HT1080 (cell line): ENCODE results near the gene CHCHD4. TPM values are rescaled to one million over a fixed set of nuclear protein-coding genes. Genes with fewer than 3 reads are reported as not detected.
A peak's percentile ranks its signal among the peaks of the same experiment; 100 is the strongest.

Experiments
- DNase-seq: peaks from one replicate; pipeline ENCODE4 v3.0.0-alpha.2; 2015; ENCODE audit warnings: low read depth
- total RNA-seq: library from RNA; depleted of rRNA; stranded (reverse); fragments of >200 nt; shearing (Covaris generic); gene quantifications from 2 replicates; pipeline ENCODE4 v1.2.3, GENCODE V29; 2014

Gene CHCHD4
- total RNA-seq, 1 experiment from 2014 or later: 46.1 TPM

- no peak for DNase-seq
Measured at GRCh38 chr3:14150078-14150477, 25.4 kb upstream of the CHCHD4 start.

DNA sequence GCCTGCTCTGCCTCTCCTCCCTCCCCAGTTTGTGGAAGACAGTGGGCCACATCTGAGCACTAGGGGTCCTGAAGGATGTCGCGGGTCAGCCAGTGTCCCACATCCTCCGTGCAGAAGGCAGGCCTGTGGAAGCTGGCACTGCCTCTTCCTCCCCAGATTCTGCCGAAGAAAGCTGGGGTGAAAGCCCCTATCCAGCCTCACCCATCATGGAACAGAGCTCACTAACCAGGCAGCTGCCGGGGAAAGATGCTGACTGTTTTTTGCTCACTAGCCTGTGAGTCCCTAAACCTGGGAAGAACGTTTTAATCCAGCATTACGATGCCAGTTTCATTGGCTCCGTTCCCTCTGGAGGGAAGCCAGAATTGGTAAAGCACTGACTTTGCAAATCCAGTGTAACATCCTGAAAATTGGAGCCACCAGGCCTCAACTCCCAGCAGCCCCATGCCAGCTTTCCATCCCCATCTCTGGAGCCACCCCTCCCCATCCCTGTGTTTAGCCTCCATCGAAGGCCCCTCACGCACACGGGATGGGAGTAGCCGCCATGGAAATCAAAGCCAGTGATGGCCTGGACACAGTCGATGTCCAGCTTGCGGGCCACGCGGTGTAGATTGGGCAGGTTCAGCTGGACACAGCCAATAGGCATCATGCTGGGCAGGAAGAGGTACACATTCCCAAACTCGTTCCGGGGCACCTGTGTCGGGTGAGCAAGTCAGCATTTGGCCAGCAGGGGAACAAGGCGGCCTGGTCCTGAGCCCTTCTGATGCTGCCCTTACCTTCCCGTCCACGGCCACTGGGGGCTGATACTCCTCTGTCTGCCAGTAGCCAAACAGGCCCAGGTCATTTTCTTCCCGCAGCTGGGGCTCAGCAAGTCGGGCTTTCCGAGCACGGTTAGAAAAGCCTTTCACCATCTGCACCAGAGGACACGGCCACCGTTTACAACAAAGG, 23.6 kb upstream of the CHCHD4 start:
- no peak for DNase-seq

DNA sequence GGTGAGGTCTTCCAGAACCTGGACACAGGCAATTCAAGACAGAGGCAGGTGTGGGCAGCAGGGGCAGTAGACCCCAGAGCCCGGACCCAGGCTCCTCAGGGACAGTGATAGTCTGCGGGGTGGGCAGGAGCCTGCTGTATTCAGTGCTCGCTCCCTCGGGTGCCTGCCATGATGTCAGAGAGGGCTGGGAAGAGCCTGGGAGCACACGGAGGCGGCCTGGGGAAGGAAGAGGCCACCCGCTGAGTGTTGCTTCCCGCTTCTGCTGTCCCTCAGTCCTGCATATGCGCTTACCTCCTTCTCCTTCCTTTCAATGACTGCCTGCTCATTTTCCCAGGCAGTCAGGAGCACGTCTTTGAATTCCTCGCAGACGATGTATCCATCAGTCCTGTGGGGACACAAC, 22.9 kb upstream of the CHCHD4 start:
- DNase-seq: no peak

- DNase-seq: no peak
Measured at GRCh38 chr3:14147066-14147435, 22.4 kb upstream of the CHCHD4 start.

DNA sequence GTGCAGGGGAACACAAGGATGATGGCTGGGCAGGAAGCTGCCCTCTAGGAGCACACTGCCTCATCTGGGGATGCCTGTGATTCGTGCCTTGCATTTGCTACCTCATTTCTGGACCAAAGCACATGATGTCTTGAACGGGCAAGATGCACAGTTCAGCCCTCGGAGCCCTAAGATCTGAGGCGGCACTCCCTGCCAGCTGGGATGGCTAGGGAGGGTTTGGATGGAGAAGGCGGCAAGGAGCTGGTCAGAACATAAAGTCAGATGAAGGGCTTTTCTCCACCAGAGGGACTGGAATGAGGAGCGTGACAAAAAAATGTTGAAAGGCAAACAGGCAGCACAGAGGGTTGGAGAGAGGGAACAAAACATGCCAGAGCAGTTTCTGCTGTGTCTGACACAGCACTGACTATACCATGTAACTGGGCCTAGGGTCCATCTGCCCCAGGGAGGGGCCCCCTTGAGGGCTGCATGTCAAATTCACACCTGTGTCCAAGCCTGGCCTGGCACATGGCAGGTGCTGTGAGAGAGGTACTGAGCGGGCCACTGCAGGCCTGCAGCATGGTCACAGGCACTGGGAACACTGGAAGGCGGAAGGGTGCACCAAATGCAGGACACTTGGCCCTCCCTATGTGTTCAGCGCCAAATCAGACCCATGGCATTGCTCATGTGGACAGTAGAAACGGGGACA, 21.9 kb upstream of the CHCHD4 start:
- DNase-seq: no peak

DNA sequence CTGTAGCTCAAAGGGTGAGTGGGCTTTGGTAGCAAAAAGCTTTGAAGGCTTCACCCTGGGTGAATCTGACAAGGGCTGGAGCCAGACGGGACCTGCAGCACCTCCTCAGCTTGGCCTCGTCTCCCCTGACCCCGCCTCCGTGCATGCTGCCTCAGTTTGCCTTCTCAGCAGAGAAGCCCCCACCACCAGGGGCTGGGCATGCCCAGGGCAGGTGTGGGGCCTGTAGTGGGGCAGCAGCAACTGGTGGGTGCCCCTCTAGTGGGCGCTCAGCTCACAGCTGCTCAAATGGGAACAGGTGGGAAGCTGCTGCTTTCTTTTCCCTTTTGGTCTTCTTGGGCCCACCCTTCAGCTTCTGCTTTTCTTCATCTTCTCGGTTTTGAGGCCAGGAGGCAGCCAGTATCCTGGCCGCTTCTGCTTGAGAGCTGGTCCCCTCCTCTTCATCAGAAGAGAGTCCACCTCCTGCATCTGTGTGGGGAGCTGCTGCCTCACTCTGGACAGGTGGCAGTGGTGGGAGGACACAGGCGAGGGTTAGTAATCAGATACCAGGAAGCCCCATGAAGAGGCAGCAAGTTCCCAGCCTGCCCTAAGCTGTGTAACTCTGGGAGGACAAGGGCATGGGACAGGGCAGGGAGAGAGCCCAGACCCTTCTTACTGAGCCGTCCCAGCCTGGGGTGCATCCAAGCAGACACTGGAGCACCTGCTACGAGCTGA, 21.2 kb upstream of the CHCHD4 start:
- no peak for DNase-seq

GRCh38 chr3:14145236-14145635, 20.6 kb upstream of the CHCHD4 start:
- DNase-seq: no peak

DNA sequence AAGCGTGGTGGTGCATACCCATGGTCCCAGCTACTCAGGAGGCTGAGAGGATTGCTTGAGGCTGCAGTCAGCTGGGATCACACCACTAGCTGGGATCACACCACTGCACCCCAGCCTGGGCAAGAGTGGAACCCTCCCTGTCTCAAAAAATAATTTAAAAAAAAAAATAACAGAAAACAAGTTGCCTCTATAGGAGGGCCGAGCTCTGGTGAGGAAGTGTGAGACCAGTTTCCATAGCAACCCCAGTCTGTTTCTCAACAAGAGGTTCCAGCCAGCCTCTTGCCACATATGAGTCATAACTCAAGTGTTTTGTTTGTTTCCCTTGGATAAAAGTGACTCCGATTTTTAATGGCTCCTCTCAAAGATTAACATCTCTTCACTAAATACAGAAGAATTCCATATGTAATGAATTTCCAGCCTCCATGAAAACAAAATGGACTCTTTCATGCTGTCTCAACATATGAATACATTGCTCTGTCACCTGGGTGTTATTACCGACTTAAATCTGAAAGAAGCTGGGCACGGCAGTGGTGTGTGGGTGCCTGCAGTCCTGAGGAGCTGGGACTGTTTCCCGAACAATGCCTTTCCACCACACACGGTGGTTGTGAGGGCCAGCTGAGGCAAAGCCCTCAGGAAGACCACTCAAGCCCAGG, 19.9 kb upstream of the CHCHD4 start:
- DNase-seq: peak; percentile 97

- peak; percentile 89 for DNase-seq
Measured at GRCh38 chr3:14143271-14144225, 18.9 kb upstream of the CHCHD4 start.

DNA sequence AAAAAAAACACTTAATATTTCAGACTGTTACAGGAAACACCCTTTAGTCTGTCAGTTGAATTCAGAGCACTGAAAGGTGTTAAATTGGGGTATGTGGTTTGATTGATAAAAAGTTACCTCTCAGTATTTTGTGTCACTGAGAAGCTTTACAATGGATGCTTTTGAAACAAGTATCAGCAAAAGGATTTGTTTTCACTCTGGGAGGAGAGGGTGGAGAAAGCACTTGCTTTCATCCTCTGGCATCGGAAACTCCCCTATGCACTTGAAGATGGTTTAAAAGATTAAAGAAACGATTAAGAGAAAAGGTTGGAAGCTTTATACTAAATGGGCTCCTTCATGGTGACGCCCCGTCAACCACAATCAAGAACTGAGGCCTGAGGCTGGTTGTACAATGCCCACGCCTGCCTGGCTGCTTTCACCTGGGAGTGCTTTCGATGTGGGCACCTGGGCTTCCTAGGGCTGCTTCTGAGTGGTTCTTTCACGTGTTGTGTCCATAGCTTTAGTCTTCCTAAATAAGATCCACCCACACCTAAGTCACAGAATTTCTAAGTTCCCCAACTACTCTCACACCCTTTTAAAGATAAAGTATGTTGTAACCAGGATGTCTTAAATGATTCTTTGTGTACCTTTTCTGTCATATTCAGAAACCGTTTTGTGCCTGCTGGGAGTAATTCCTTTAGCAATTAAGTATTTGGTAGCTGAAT, 18.0 kb upstream of the CHCHD4 start:
- DNase-seq: no peak

DNA sequence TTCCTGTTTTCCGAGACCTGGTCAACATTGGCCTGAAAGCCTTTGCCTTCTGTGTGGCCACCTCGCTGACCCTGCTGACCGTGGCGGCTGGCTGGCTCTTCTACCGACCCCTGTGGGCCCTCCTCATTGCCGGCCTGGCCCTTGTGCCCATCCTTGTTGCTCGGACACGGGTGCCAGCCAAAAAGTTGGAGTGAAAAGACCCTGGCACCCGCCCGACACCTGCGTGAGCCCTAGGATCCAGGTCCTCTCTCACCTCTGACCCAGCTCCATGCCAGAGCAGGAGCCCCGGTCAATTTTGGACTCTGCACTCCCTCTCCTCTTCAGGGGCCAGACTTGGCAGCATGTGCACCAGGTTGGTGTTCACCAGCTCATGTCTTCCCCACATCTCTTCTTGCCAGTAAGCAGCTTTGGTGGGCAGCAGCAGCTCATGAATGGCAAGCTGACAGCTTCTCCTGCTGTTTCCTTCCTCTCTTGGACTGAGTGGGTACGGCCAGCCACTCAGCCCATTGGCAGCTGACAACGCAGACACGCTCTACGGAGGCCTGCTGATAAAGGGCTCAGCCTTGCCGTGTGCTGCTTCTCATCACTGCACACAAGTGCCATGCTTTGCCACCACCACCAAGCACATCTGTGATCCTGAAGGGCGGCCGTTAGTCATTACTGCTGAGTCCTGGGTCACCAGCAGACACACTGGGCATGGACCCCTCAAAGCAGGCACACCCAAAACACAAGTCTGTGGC, 17.1 kb upstream of the CHCHD4 start:
- no peak for DNase-seq

- DNase-seq: no peak
Measured at GRCh38 chr3:14141144-14141543, 16.5 kb upstream of the CHCHD4 start.

DNA sequence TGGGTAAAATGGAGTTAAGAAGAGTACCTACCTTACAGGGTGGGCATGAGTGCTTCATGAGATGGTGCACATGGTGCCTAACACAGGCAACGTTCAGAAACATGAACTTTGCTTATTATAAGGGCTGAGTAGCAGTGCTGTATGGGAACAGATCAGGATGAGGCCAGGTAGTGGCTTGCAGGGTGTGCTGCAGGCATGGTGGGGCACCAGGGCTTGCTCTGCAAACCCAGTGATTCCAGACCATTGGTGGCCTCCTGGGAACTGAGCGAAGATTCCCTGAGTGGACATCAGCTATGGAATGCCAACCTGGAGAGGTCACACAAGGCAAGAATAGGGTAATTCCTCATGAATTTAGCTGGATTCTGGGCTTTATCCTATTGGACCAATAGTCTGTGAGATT, 16.0 kb upstream of the CHCHD4 start:
- no peak for DNase-seq

DNA sequence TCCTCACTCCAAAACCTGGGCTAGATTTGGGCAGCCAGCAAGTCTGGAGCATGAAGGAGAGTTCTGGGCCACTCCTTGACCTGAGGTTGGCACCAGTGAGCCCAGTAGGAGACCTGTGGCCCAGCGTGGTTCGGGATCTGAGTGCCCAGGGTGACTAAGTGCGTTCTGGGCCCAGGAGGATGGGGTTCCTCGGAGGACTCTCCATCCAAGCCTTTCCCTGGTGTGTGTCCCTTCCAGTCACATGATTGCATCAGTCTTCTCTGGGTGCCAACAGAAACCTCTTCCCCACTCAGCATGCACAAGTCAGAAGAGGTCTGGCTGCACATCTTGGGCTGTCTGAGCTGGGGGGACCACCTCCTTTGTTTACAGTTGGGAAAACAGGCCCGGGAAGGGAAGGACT, 15.1 kb upstream of the CHCHD4 start:
- DNase-seq: no peak

- DNase-seq: no peak
Measured at GRCh38 chr3:14138878-14139655, 14.4 kb upstream of the CHCHD4 start.

DNA sequence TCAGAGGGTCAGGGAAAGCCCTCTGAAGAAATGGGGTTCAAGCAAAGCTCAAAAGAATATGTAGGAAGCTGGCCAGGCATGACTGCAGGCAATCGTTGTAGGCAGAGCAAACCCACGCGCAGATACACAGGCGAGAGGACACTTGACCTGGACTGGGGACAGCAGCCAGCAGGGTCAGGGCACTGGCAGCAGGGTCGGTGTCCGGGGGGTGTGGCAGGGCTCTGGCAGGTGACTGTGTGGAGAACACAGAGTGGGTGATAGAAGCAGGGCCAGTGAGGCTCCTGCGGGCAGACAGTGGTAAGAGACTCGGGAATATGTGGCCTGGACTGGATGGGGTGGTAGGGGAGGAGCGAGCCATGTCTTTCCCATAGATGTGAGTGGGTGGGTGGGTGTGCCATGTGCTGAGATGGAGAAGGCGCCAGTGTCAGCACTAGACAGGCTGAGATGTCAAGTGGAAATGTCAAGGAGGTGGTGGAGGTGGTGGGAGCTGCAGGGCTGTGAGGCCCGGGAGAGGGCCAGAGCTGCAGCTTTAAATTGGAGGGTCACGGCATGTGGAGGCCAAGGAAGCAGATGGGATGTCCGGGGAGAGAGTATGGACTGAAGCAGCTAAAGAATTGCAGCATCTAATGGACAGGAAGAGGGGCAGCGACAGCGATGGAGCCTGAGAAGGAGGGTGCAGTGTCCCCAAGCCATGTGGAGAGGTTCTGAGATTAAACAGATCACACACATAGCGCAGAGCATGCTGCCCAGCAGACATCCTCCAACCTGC, 13.6 kb upstream of the CHCHD4 start:
- no peak for DNase-seq

DNA sequence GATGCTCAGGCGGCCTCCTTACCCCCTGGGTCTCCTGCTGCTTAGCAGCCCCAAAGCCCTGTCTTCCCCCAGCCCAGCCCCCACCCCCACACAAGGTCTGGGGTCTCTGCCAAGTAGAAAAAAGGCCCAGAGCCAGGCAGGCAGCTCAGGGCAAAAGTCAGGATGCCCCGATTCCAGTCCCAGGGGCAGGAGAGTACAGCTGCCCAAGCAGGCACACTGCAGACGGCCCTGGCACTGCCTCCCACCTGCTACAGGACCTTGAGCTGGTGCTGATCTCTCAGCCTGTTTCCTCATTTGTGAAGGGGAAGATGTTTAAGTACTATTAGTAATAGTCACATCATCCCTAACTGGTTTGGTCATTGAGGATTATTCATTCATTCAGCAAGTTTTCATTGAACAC, 12.8 kb upstream of the CHCHD4 start:
- no peak for DNase-seq

DNA sequence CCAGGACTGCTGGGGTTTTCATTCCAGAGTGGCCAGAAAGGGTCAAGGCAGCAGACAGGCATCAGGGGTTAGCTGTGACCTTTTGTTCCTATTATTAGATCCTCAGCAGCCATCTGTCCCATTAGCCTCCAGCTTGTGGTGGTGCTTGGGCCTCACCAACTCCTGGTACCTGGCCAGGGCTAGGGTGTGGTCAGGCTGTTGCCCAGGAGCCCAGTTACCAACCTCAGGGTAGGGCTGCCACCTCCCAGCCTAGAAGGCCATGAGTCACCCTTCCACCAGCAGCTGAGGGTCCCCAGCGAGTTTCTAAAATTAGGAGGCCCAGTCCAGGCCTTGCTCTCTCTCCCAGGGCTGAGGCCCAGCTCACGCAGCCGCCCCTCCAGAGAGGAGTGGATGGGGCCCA, 12.3 kb upstream of the CHCHD4 start:
- DNase-seq: no peak
